Measurements from ENCODE around the gene ASF1B.
"Not testable (repeated sequence)": the region's sequence is repeated elsewhere in the genome, so short reads cannot be mapped to it uniquely, and the experiment has no call there.

The ASF1B gene

GRCh38 chr19:14136509-14137281 is at the start of gene ASF1B:
Gene ASF1B, minus strand, starts transcription at chr19:14136589. Its CDS starts 133 bp downstream, at chr19:14136456.
- DNase-seq (ENCODE audit: low read depth in 2 of 2, low spot score in 1 of 2): peak; percentile 83 to 94

DNA sequence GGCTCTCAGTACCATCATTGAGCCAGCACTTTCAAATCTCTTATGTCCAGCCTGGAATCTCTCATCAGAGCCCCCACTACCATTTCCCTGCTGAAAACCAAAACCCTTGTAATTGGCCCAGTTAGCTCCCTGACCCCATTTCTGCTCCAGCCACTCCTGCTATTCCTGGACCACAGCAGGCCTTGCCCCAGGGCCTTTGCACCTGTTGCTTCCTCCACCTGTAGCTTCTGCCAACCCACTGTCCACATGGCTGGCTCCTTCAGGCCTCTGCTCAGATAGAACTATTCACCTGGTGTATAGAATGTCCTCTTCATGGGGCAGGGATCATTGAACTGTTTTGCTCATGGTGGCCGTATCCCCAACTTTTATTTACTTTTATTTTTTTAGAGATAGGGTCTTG is 49.3 kb upstream of the ASF1B start:
- DNase-seq (ENCODE audit: low read depth in 2 of 2, low spot score in 1 of 2): not testable (repeated sequence)

DNA sequence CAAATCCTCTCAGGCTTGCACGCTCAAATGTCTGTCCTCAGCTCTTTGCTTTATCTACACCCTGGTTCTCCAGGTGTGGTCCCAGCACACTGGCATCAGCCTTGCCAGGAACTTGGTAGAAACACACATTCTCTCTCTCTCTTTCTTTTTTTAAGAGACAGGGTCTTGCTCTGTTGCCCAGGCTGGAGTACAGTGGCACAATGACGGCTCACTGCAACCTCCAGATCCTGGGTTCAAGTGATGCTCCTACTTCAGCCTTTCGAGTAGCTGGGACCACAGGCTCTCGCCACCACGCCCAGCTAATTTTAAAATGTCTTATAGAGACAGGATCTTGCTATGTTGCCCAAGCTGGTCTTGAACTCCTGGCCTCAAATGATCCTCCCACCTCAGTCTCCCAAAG is 48.8 kb upstream of the ASF1B start:
- no peak for DNase-seq (ENCODE audit: low read depth in 2 of 2, low spot score in 1 of 2)

DNA sequence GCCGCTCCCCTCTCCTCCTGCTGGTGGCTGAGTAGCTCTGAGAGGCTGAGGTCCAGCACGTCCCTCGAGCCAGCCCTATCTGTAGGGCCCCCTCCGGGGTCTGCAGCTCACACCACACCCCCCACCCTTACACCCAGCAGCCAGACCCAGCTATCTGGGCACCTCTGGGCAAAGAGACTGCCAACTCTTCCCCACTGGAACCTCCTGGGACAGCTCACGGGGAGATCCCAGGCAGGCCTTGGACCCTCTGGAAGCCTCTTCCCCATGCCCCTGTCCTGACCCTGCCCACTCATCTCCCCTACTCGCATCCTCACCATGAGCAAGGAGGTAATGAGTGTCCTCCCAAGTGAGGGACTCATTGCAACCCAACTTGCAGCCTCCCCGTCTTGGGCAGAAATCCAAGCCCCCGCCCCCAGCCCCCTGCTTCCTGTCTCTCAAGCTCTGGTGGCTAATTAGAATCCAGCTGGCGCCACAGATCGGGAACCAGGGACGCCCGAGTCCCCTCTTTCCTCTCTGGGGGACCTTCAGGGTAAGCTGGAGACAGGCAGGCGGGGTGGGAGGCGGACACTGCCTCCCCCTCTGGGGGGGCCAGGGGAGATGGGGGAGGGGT is 47.5 kb upstream of the ASF1B start:
- DNase-seq (ENCODE audit: low read depth in 2 of 2, low spot score in 1 of 2): no peak

GRCh38 chr19:14182476-14182875 is 46.1 kb upstream of the ASF1B start:
- DNase-seq (ENCODE audit: low read depth in 2 of 2, low spot score in 1 of 2): no peak

- no peak for DNase-seq (ENCODE audit: low read depth in 2 of 2, low spot score in 1 of 2)
Observed at GRCh38 chr19:14181906-14182305, 45.5 kb upstream of the ASF1B start.

DNA sequence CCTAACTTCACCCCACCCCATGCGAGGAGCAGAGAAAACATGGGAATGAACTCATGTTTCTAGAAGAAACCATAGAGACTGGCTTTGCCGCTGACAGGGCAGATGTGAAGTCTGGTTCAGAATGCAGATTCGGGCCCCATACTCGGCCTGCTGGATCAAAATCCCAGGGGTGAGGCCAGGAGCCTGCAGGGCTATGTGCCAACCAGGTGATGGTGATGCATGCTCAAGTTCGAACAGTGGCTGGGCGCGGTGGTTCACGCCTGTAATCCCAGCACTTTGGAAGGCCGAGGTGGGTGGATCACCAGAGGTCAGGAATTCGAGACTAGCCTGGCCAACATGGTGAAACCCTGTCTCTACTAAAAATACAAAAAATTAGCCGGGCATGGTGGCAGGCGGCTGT is 44.8 kb upstream of the ASF1B start:
- DNase-seq (ENCODE audit: low read depth in 2 of 2, low spot score in 1 of 2): not testable (repeated sequence)

DNA sequence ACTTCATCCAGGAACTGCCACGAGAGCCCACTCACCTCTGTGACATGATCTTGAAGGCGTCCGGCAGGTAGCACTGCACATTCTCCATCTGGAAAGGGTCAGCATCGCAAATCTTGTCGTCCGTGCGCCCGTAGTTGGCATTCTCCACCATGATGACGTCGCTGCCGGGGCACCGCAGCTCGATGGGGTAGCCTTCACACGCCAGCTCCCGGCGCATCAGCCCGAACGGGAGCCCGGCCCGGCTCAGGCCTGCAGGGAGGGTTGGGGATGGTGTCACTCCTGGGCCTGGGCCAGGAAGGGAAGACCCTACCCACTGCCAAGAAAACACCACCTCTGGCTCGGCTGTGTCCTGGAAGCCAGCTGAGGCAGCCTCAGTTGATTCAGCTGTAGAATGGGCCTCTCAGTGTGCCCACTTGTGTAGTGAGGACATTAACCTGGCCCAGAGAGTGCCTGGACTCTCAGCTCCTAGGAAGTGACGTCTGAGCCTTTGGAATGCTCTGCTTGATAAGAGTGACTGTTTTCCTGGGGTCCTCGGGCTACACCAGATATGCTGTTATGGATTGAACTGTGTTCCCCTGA is 41.2 kb upstream of the ASF1B start:
- no peak for DNase-seq (ENCODE audit: low read depth in 2 of 2, low spot score in 1 of 2)

DNA sequence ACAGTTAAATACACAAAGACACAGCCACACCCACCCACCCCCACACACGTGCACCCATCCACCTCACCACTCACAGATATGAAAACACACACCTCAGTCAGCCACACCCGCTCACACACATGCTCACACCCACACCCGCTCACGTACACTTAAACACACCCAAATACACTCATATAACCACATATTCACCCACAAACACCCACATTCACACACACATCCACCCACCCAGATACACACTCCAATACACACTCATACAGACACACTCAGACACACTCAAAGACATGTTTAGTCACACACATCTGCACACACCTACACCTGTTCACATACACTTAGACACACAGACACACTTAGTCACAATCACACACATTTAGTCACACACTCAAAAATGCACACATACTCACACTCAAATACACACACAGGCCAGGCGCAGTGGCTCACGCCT is 39.0 kb upstream of the ASF1B start:
- no peak for DNase-seq (ENCODE audit: low read depth in 2 of 2, low spot score in 1 of 2)

DNA sequence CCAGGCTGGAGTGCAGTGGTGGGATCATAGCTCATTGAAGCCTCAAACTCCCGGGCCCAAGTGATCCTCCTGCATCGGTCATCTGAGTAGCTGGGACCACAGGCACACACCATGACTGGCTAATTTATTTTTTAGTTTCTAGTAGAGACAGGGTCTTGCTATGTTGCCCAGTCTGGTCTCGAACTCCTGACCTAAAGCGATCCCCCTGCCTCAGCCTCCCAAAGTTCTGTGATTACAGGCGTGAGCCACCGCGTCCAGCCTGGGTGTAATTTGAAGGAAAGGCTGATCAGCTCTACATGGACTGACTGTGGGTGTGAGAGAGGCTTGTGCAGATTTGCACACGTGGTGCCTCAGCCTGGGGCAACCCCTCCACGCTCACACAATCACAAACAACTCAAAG is 38.5 kb upstream of the ASF1B start:
- no peak for DNase-seq (ENCODE audit: low read depth in 2 of 2, low spot score in 1 of 2)

DNA sequence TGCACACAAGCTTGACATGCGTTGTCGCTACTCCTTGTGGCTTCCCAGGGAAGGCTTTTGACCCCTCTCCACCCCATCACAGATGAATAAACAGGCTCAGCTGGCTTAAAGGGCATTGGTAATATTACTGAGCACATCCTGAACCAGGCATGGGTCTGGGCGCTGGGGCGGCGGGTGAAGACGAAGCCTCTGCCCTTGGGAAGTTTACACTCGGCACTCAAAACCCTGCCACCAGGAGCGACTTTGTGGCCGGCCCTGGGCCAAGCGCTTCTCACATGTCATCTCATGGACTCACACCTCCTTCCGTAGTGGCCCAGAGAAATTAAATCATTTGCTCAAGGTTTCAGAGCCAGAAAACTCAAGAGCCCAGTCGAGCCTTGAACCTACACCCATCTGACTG is 32.6 kb upstream of the ASF1B start:
- no peak for DNase-seq (ENCODE audit: low read depth in 2 of 2, low spot score in 1 of 2)

- no peak for DNase-seq (ENCODE audit: low read depth in 2 of 2, low spot score in 1 of 2)
Observed at GRCh38 chr19:14168259-14168972, 32.0 kb upstream of the ASF1B start.

DNA sequence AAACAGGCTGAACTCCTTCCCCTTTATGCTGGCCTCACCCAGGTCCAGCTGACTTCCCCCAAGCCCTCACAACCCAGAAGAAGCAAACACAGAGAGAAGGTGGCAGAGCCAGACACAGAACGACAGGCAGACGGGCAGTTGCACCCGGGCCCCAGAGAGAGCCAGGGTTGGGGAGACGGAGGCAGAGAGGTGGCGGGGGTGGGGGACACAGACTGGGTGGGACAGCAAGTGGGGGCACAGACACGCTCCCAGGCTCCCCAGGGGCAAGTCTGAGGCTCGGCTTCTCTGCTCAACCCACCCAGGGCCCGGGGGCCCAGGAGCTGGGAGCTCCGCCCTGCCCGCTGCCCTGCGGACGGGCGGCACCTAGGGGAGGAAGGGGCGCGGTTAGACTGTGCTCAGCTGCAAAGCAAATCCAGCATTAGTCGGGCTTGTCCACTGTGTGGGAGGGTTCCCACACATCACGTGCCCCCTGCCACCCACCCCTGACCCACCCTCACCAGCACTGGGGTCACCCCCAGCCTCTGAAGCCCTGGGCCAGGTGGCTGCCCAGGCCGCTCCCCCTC is 31.3 kb upstream of the ASF1B start:
- no peak for DNase-seq (ENCODE audit: low read depth in 2 of 2, low spot score in 1 of 2)

DNA sequence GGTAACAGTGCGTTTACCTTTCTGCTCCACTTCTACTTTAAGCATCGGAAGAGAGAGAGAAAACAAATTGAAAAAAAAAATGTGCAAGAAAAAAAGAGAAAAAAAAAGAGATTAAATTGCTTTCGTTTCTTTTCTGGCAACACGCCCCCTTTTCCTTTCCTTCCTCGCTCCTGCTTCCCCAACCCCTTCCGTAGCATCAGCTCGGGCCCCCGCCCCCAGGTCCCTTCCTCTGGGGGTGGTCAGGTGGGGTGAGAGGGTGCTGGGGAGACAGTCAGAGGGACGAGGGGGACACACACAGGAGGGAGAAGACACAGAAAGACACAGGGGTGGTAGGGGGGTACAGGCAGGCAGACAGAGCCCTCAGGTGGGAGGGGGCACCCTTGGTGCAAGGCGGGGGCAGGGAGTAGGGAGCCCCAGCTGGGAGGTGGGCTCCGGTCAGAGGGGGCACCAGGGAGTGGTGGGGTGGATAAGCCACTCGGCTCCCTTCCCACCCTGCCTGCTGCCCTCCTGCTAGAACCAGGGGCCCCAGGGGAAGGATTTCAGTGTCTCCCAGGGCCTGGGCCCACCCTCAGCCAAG is 30.7 kb upstream of the ASF1B start:
- no peak for DNase-seq (ENCODE audit: low read depth in 2 of 2, low spot score in 1 of 2)

DNA sequence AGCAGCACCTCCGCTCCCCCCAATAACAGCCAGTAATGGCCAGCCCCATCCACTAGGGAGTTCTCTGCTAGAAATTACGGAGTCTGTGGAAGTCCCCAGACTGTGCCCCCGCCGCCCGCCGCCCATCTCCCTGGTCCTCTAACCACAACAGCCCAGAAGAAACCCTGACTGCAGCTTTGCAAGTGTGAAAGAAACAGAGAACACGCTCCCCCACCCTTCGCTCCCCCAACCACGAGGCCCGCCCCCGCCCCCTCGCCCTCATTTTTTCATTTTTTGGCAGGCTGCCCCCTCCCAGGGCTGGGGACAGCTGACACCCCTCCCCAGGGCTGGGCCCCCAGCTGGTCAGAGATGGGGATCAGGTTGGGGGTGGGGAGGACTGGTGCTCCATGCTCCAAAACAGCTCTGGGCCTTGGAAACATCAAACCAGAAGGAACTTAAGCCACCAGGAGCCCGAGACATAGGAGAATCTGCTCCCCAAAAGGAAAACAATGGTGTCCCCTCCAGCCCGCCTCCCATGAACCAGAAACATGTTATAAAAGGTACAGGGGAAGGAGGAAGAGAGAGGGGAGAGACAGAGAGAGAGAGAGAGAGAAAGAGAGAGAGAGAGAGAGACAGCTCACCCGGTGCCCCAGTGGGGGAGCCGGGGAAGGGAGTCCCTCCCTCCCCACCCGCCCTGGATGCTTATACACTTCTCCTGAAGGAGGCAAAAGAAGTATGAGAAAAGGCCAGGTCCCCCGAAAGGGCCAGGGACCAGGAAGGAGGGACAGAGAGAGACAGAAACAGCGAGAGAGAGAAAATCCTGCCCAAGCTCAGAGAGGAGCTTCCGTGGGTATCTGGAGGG is 29.8 kb upstream of the ASF1B start:
- no peak for DNase-seq (ENCODE audit: low read depth in 2 of 2, low spot score in 1 of 2)

DNA sequence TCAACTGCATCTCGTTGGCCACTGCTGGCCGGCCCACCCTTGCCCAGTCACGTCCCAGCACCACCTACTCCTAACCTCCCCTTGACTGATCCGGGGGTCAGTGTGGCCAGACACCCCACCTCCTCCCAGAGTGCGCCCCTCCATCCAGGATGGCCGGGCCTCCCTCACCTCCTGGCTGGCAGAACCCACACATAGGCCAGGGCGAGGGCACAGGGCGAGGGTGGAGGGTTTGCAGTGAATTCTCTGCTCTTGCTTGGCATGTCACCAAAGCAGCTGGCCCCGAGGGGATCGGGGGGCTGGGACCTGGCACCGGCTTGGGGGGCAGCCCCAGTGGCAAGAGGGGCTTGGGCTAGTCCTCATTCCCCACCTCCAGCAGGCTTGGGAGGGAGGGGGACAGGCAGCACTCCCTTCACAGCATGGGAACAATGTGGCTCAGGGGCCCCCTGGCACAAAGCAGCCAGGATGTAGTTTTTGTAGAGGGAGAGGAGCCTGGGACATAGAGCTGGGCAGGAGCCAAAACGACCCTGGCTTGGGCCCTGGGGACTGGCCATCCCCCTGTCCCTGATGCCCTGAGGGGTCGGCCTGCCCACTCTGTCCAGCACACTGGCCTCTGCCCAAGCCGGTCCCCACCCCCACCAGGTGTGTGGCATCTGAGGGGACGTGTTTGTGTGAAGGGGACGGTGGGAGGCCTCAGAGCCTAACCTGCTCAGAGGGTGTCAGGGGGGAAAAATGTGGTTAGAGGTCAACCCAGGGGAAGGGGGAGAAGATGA is 28.5 kb upstream of the ASF1B start:
- no peak for DNase-seq (ENCODE audit: low read depth in 2 of 2, low spot score in 1 of 2)

GRCh38 chr19:14164082-14164481 is 27.7 kb upstream of the ASF1B start:
- DNase-seq (ENCODE audit: low read depth in 2 of 2, low spot score in 1 of 2): no peak

- no peak for DNase-seq (ENCODE audit: low read depth in 2 of 2, low spot score in 1 of 2)
Observed at GRCh38 chr19:14162871-14163297, 26.5 kb upstream of the ASF1B start.

- DNase-seq (ENCODE audit: low read depth in 2 of 2, low spot score in 1 of 2): no peak
Observed at GRCh38 chr19:14161305-14161704, 24.9 kb upstream of the ASF1B start.

Measured in stimulated activated CD8-positive, alpha-beta memory T cell treated with anti-CD3 and anti-CD28 coated beads, Interleukin-4, amount 100 ng/mL, for 4 hours (primary cell).